Measurements from ENCODE around the gene ASTN2.

DNA sequence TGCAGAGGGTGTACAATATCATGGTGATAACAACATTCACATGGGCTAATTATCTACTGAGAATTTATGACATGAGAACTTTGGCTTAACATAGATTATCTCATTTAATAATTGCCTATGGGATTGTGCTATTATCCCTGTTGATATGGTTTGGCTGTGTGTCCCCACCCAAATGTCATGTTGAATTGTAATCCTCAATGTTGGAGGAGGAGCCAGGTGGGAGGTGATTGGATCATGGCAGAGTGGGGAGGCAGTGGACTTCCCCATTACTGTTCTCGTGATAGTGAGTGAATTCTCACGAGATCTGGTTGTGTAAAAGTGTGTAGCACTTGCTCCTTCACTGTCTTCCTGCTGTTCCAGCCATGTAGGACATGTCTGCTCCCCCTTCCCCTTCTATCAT lies 541.4 kb downstream of the ASTN2 start:
- no peak for TF ChIP-seq POLR2A (IDR thresholded peaks at IDR 0.05)
- TF ChIP-seq, protein P1, sequence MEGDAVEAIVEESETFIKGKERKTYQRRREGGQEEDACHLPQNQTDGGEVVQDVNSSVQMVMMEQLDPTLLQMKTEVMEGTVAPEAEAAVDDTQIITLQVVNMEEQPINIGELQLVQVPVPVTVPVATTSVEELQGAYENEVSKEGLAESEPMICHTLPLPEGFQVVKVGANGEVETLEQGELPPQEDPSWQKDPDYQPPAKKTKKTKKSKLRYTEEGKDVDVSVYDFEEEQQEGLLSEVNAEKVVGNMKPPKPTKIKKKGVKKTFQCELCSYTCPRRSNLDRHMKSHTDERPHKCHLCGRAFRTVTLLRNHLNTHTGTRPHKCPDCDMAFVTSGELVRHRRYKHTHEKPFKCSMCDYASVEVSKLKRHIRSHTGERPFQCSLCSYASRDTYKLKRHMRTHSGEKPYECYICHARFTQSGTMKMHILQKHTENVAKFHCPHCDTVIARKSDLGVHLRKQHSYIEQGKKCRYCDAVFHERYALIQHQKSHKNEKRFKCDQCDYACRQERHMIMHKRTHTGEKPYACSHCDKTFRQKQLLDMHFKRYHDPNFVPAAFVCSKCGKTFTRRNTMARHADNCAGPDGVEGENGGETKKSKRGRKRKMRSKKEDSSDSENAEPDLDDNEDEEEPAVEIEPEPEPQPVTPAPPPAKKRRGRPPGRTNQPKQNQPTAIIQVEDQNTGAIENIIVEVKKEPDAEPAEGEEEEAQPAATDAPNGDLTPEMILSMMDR (IDR thresholded peaks at IDR 0.05): no peak
- no peak for TF ChIP-seq POLR2AphosphoS5 (IDR thresholded peaks at IDR 0.05)
- TF ChIP-seq EP300 (IDR thresholded peaks at IDR 0.05; ENCODE audit: low read depth): no peak

All from transverse colon (tissue), 4 donors.